Measurements from ENCODE around the gene OR10H4.

GRCh38 chr19:15937771-15938170 lies 11.0 kb upstream of the OR10H4 start:
- TF ChIP-seq MEIS2 (CRISPR knock-in tag; IDR thresholded peaks at IDR 0.05) (no peak), ZNF263 (CRISPR knock-in tag; IDR thresholded peaks at IDR 0.05) (no peak), ZNF12 (CRISPR knock-in tag; IDR thresholded peaks at IDR 0.05) (no peak), ELF3 (CRISPR knock-in tag; IDR thresholded peaks at IDR 0.05) (no peak), POLR2A (IDR thresholded peaks at IDR 0.05; ENCODE audit: insufficient read depth in 1 of 2, low read depth in 2 of 2, low read length in 2 of 2) (no peak), NR2F6 (IDR thresholded peaks at IDR 0.05) (no peak), NR2F6 (CRISPR knock-in tag; IDR thresholded peaks at IDR 0.05) (no peak), ZNF264 (CRISPR knock-in tag; IDR thresholded peaks at IDR 0.05) (no peak), ATF3 (CRISPR knock-in tag; IDR thresholded peaks at IDR 0.05) (no peak), HNF4G (IDR thresholded peaks at IDR 0.05; ENCODE audit: borderline replicate concordance, low read depth, low read length) (no peak), HNF4G (CRISPR knock-in tag; IDR thresholded peaks at IDR 0.05; ENCODE audit: borderline replicate concordance, low read depth) (no peak)
- TF ChIP-seq, protein P1, sequence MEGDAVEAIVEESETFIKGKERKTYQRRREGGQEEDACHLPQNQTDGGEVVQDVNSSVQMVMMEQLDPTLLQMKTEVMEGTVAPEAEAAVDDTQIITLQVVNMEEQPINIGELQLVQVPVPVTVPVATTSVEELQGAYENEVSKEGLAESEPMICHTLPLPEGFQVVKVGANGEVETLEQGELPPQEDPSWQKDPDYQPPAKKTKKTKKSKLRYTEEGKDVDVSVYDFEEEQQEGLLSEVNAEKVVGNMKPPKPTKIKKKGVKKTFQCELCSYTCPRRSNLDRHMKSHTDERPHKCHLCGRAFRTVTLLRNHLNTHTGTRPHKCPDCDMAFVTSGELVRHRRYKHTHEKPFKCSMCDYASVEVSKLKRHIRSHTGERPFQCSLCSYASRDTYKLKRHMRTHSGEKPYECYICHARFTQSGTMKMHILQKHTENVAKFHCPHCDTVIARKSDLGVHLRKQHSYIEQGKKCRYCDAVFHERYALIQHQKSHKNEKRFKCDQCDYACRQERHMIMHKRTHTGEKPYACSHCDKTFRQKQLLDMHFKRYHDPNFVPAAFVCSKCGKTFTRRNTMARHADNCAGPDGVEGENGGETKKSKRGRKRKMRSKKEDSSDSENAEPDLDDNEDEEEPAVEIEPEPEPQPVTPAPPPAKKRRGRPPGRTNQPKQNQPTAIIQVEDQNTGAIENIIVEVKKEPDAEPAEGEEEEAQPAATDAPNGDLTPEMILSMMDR (CRISPR knock-in tag; IDR thresholded peaks at IDR 0.05): no peak

Data from HepG2 (cell line).